Osteoblast (primary cell): ENCODE results near the gene SPACA7. TPM values are rescaled to one million over a fixed set of nuclear protein-coding genes. Genes with fewer than 3 reads are reported as not detected.

ENCODE experiments used
- DNase-seq: peaks from one replicate; pipeline ENCODE4 v3.0.0; 2011; ENCODE audit warnings: low spot score, mixed read lengths; ENCODE audit not compliant: insufficient read length; ENCODE audit errors: missing footprints
- H2AFZ ChIP-seq: 2 replicates; pipeline ENCODE4 v1.6.0; 2011; ENCODE audit warnings: mild to moderate bottlenecking, low read length
- H3K27ac ChIP-seq: 2 replicates; pipeline ENCODE4 v1.5.1; 2011; ENCODE audit warnings: mild to moderate bottlenecking, low read depth, low read length, moderate library complexity
- H3K27me3 ChIP-seq: 2 replicates; pipeline ENCODE4 v1.6.0; 2012; ENCODE audit warnings: mild to moderate bottlenecking, control low read depth, inconsistent platforms, low read length, moderate library complexity; ENCODE audit not compliant: insufficient read depth
- H3K36me3 ChIP-seq: 2 replicates; pipeline ENCODE4 v1.5.1; 2011; ENCODE audit warnings: mild to moderate bottlenecking, low read length, control low read depth, moderate library complexity; ENCODE audit not compliant: insufficient read depth
- H3K4me1 ChIP-seq: 2 replicates; pipeline ENCODE4 v1.5.1; 2011; ENCODE audit warnings: mild to moderate bottlenecking, low read length, control low read depth, moderate library complexity; ENCODE audit not compliant: insufficient read depth
- H3K4me2 ChIP-seq: 2 replicates; pipeline ENCODE4 v1.6.0; 2011; ENCODE audit warnings: mild to moderate bottlenecking, low read length; ENCODE audit not compliant: insufficient read depth
- H3K4me3 ChIP-seq: fragments of 200-600 bp; sonication (generic); 3 replicates; pipeline ENCODE4 v1.5.1; 2012; ENCODE audit warnings: mild to moderate bottlenecking, low read length, inconsistent platforms; ENCODE audit not compliant: insufficient read depth
- H3K79me2 ChIP-seq: 2 replicates; pipeline ENCODE4 v1.6.0; 2012; ENCODE audit warnings: mild to moderate bottlenecking, low read length, control low read depth, inconsistent platforms; ENCODE audit not compliant: insufficient read depth
- H3K9me3 ChIP-seq: 2 replicates; pipeline ENCODE4 v1.5.1; 2011; ENCODE audit warnings: low read depth, low read length, control low read depth
- H4K20me1 ChIP-seq: 2 replicates; pipeline ENCODE4 v1.6.0; 2012; ENCODE audit warnings: mild to moderate bottlenecking, low read length, control low read depth; ENCODE audit not compliant: insufficient read depth
- total RNA-seq: library from RNA; depleted of rRNA; stranded (reverse); fragments of >200 nt; gene quantifications from 2 replicates; pipeline ENCODE4 v1.2.3, GENCODE V29; 2012
- TF ChIP-seq, protein P1 (sequence below): IDR thresholded peaks from 2 replicates; pipeline ENCODE4 v1.5.1; 2011; ENCODE audit warnings: mild to moderate bottlenecking, low read depth, low read length, moderate library complexity; ENCODE audit errors: extremely low read depth

SPACA7 gene
- total RNA-seq, 1 donor, result not detected

DNA sequence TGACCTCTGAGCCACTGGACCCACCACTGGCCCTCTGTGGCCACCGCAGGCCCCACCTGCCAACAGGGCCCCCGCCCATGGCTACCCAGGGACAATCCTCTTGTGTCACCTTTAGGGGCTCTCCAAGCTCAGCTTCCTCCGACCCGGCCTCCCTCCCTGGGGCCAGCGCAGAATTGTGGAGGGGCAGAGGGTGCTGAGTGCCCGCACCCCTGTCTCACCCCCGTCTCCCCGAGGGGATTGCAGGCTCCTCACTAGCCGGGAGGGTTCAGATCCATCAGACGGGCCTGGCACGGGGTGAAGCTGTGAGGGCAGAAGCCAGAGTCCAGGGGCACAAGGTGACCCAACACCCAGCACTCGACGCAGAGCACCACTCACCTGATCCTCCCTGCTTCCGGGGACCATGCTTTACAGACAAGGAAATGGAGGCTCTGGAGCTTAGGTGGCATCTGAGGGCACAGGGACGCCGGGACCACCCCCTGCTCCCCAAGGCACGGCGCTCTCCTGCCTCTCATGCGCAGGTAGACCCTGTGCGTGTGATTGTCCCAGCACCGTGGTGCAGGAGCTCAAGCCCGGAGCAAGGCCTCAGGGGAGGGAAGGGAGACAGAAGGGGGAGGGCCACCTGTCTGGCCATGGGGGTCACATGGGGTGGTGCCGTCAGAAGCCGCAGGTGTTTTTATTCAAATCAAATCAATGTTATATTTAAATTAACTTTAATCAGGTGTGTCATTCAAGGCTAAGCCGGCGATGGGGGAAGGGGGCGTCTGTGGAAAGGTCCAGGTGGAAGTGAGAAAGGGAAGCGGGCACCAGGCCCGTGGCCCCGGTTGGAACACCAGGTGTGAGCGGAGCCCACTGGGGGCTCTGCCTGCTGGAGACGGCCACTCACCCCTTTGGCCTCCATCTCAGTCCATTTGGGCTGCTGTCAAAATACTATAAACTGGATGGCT lies 21.6 kb upstream of the SPACA7 start:
- Histone ChIP-seq H4K20me1 (no peaks in the 10 kb centered on the region), H3K27me3 (no peaks in the 10 kb centered on the region), H3K4me3 (no peak overlapping the region), H3K4me1 (no peaks in the 10 kb centered on the region), H3K9me3 (peaks cover 2% of the 10 kb centered on the region), H3K4me2 (no peak overlapping the region), H3K79me2 (no peaks in the 10 kb centered on the region), H3K27ac (no peak overlapping the region), H3K36me3 (no peaks in the 10 kb centered on the region), H2AFZ (no peak overlapping the region)
- DNase-seq, result no peak
- TF ChIP-seq, protein P1, sequence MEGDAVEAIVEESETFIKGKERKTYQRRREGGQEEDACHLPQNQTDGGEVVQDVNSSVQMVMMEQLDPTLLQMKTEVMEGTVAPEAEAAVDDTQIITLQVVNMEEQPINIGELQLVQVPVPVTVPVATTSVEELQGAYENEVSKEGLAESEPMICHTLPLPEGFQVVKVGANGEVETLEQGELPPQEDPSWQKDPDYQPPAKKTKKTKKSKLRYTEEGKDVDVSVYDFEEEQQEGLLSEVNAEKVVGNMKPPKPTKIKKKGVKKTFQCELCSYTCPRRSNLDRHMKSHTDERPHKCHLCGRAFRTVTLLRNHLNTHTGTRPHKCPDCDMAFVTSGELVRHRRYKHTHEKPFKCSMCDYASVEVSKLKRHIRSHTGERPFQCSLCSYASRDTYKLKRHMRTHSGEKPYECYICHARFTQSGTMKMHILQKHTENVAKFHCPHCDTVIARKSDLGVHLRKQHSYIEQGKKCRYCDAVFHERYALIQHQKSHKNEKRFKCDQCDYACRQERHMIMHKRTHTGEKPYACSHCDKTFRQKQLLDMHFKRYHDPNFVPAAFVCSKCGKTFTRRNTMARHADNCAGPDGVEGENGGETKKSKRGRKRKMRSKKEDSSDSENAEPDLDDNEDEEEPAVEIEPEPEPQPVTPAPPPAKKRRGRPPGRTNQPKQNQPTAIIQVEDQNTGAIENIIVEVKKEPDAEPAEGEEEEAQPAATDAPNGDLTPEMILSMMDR, result no peak

DNA sequence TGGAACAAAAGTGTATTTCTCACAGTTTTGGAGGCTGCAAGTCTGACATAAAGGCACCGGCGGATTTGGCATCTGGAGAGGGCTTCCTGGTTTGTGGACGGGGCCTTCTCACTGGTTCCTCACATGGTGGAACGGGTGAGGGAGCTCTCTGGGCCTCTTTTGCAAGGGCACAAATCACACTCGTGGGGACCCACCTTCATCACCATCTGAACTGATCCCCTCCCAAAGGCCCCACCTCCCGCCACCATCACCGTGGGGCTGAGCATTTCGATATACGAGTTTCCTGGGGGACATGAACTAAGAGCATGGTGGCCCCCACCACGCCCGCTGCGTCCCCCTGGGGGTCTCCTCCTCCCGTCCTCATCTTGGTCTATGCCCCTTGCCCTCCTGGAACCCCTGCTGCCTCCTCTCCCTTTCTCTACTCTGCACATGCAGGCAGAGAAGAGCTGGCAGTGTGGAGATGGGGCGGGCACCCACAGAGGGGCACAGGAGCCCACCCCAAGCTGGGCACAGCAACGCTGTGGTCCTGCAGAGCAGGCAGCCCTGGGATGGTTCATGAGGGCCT lies 20.8 kb upstream of the SPACA7 start:
- Histone ChIP-seq H3K4me1 (no peaks in the 10 kb centered on the region), H3K9me3 (no peaks in the 10 kb centered on the region), H2AFZ (no peak overlapping the region), H3K36me3 (no peaks in the 10 kb centered on the region), H3K4me2 (no peak overlapping the region), H3K79me2 (no peaks in the 10 kb centered on the region), H3K27ac (no peak overlapping the region), H3K27me3 (no peaks in the 10 kb centered on the region), H4K20me1 (no peaks in the 10 kb centered on the region), H3K4me3 (no peak overlapping the region)
- DNase-seq, result no peak
- TF ChIP-seq, protein P1, result no peak

DNA sequence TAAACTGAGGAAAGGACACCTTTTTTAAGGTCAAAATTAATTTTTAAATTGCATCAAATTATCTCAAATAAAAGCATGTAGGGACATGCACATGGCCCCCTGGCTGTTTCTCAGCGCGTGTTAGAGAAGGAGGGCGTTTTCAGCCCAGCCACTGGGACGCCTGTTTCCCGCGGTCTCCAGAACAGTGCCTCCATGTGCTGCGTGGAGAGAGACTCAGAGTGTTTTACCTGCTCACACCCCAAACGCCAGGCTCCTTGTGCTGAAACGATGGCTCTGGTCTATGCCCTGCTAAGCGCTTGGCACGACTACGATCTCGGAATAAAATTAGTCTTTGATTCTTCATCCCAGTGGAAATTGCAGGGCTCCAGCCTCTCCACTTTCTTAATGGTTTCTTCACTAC lies 20.0 kb upstream of the SPACA7 start:
- H3K27me3 ChIP-seq, result no peaks in the 10 kb centered on the region
- no peak for DNase-seq
- TF ChIP-seq, protein P1, result no peak
- H3K4me3 ChIP-seq, result no peak overlapping the region
- H3K36me3 ChIP-seq, result no peaks in the 10 kb centered on the region
- H3K27ac ChIP-seq, result no peak overlapping the region
- H3K4me2 ChIP-seq, result no peak overlapping the region
- H3K9me3 ChIP-seq, result no peaks in the 10 kb centered on the region
- no peaks in the 10 kb centered on the region for H3K4me1 ChIP-seq
- no peaks in the 10 kb centered on the region for H3K79me2 ChIP-seq
- H4K20me1 ChIP-seq, result no peaks in the 10 kb centered on the region
- no peak overlapping the region for H2AFZ ChIP-seq

DNA sequence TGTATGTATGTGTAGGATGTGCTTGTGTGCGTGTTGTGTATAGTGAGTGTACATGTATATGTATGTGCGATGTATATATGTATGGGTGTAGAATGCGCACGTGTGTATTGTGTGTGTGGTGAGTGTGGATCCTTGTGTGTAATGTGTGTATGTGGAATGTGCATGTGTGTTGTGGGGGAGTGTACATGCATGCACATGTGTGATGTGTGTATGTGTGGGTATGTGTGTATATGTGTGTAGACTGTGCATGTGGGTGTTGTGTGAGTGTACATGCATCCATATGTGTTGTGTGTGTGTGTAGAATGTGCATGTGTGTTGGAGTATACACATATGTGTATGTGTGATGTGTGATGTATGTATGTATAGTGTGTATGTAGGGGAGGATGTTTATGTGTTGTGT lies 18.0 kb upstream of the SPACA7 start:
- Histone ChIP-seq H3K4me1 (no peaks in the 10 kb centered on the region), H3K9me3 (no peaks in the 10 kb centered on the region), H3K36me3 (no peaks in the 10 kb centered on the region), H3K27me3 (no peaks in the 10 kb centered on the region), H2AFZ (no peak overlapping the region), H3K27ac (no peak overlapping the region), H4K20me1 (no peaks in the 10 kb centered on the region), H3K79me2 (no peaks in the 10 kb centered on the region), H3K4me2 (no peak overlapping the region), H3K4me3 (no peak overlapping the region)
- no peak for DNase-seq
- TF ChIP-seq, protein P1, result no peak
